Ishikawa (cell line): ENCODE data around the gene BNIP5.

ENCODE experiments used
- CEBPB ChIP-seq: IDR thresholded peaks from 2 replicates; pipeline ENCODE4 v1.6.1; 2012
- CREB1 ChIP-seq: IDR thresholded peaks from 2 replicates; pipeline ENCODE4 v1.6.1; 2012; ENCODE audit warnings: low read depth
- EGR1 ChIP-seq: IDR thresholded peaks from 2 replicates; pipeline ENCODE4 v1.6.1; 2012
- EP300 ChIP-seq: IDR thresholded peaks from 2 replicates; pipeline ENCODE4 v1.6.1; 2012; ENCODE audit warnings: borderline replicate concordance
- FOXM1 ChIP-seq: IDR thresholded peaks from 2 replicates; pipeline ENCODE4 v1.6.1; 2012; ENCODE audit warnings: low read depth, borderline replicate concordance
- NFIC ChIP-seq: IDR thresholded peaks from 2 replicates; pipeline ENCODE4 v1.6.1; 2012
- RAD21 ChIP-seq: IDR thresholded peaks from 2 replicates; pipeline ENCODE4 v1.6.1; 2012; ENCODE audit warnings: low read depth
- REST ChIP-seq: IDR thresholded peaks from 2 replicates; pipeline ENCODE4 v1.6.1; 2012; ENCODE audit warnings: low read depth, mild to moderate bottlenecking
- TAF1 ChIP-seq: IDR thresholded peaks from 2 replicates; pipeline ENCODE4 v1.6.1; 2012; ENCODE audit warnings: low read depth, mild to moderate bottlenecking
- TCF12 ChIP-seq: IDR thresholded peaks from 2 replicates; pipeline ENCODE4 v1.6.1; 2012; ENCODE audit warnings: low read depth
- TEAD4 ChIP-seq: IDR thresholded peaks from 2 replicates; pipeline ENCODE4 v1.6.1; 2012
- YY1 ChIP-seq: IDR thresholded peaks from 2 replicates; pipeline ENCODE4 v1.6.1; 2012; ENCODE audit warnings: low read depth
- ZBTB7A ChIP-seq: IDR thresholded peaks from 2 replicates; pipeline ENCODE4 v1.6.1; 2012; ENCODE audit warnings: low read depth
- TF ChIP-seq, protein P1 (sequence below): IDR thresholded peaks from 2 replicates; pipeline ENCODE4 v1.6.1; 2012
- TF ChIP-seq, protein P2 (sequence below): IDR thresholded peaks from 2 replicates; pipeline ENCODE4 v1.6.1; 2012

The BNIP5 gene

GRCh38 chr6:36318690-36319435 is 17.8 kb downstream of the BNIP5 start:
- no peak for TF ChIP-seq NFIC
- TF ChIP-seq FOXM1 = no peak
- no peak for TF ChIP-seq REST
- no peak for TF ChIP-seq CREB1
- TF ChIP-seq CEBPB = no peak
- no peak for TF ChIP-seq EP300
- no peak for TF ChIP-seq TCF12
- no peak for TF ChIP-seq YY1
- no peak for TF ChIP-seq RAD21
- TF ChIP-seq, protein P1, sequence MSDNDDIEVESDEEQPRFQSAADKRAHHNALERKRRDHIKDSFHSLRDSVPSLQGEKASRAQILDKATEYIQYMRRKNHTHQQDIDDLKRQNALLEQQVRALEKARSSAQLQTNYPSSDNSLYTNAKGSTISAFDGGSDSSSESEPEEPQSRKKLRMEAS = no peak
- no peak for TF ChIP-seq TEAD4
- TF ChIP-seq, protein P2, sequence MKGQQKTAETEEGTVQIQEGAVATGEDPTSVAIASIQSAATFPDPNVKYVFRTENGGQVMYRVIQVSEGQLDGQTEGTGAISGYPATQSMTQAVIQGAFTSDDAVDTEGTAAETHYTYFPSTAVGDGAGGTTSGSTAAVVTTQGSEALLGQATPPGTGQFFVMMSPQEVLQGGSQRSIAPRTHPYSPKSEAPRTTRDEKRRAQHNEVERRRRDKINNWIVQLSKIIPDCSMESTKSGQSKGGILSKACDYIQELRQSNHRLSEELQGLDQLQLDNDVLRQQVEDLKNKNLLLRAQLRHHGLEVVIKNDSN = no peak
- no peak for TF ChIP-seq TAF1
- TF ChIP-seq EGR1 = no peak
- TF ChIP-seq ZBTB7A = no peak

- no peak for TF ChIP-seq EP300
- TF ChIP-seq TAF1 = no peak
- TF ChIP-seq NFIC = no peak
- no peak for TF ChIP-seq CREB1
- no peak for TF ChIP-seq EGR1
- TF ChIP-seq RAD21 = no peak
- TF ChIP-seq, protein P1 = no peak
- TF ChIP-seq FOXM1 = no peak
- TF ChIP-seq TCF12 = no peak
- TF ChIP-seq, protein P2 = no peak
- TF ChIP-seq ZBTB7A = no peak
- TF ChIP-seq REST = no peak
- TF ChIP-seq CEBPB = no peak
- no peak for TF ChIP-seq YY1
- TF ChIP-seq TEAD4 = no peak
Observed at GRCh38 chr6:36317623-36318022, 19.1 kb downstream of the BNIP5 start.

DNA sequence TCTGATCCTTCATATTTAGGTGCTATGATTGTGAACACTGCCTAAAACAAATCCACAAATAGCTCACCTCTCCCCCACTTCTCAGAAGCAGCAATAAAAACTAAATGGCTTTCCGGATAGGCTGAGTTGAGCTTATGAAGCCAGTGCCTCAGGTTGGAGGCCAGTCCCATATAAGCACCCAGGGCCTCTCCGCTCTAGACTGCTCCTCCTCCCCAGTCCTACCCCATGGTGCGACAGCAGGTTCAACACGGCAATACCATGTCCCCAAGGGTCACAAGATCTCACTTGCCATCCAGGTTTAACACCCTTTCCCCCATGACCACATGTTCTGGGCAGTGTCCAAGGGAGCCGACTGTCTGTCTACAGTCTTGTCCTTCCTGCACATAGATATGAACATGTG is 20.8 kb downstream of the BNIP5 start:
- TF ChIP-seq RAD21 = no peak
- no peak for TF ChIP-seq ZBTB7A
- no peak for TF ChIP-seq EP300
- no peak for TF ChIP-seq CREB1
- no peak for TF ChIP-seq TEAD4
- TF ChIP-seq TAF1 = no peak
- TF ChIP-seq FOXM1 = no peak
- TF ChIP-seq, protein P2 = no peak
- TF ChIP-seq REST = no peak
- TF ChIP-seq CEBPB = no peak
- TF ChIP-seq NFIC = no peak
- no peak for TF ChIP-seq YY1
- no peak for TF ChIP-seq EGR1
- TF ChIP-seq, protein P1 = no peak
